Immature natural killer cell (primary cell): ENCODE results near the gene NSUN2. TPM values are rescaled to one million over a fixed set of nuclear protein-coding genes. Genes with fewer than 3 reads are reported as not detected.
"Not testable (repeated sequence)": the region's sequence is repeated elsewhere in the genome, so short reads cannot be mapped to it uniquely, and the experiment has no call there.

ENCODE experiments used
- DNase-seq, 3 donors: peaks; one replicate each; pipeline ENCODE4 v3.0.0; 2022; ENCODE audit warnings: mixed read lengths in 1 of 3
- H3K27ac Mint-ChIP-seq, 6 donors: one replicate each; pipeline ENCODE4 v1.8.0; 2020; ENCODE audit warnings: mixed read lengths in 6 of 6, mild to moderate bottlenecking in 5 of 6, inconsistent platforms in 4 of 6, moderate library complexity in 3 of 6
- H3K27me3 Mint-ChIP-seq, 3 donors: one replicate each; pipeline ENCODE4 v1.8.0; 2020 to 2021; ENCODE audit warnings: low read depth in 3 of 3, mild to moderate bottlenecking in 3 of 3, mixed read lengths in 3 of 3, moderate library complexity in 3 of 3, inconsistent platforms in 1 of 3
- H3K36me3 Mint-ChIP-seq, 3 donors: one replicate each; pipeline ENCODE4 v1.8.0; 2020; ENCODE audit warnings: mixed read lengths in 3 of 3, inconsistent platforms in 2 of 3, mild to moderate bottlenecking in 2 of 3
- H3K4me1 Mint-ChIP-seq, 2 donors: one replicate each; pipeline ENCODE4 v1.8.0; 2020; ENCODE audit warnings: inconsistent platforms in 2 of 2, mild to moderate bottlenecking in 2 of 2, mixed read lengths in 2 of 2, moderate library complexity in 1 of 2
- H3K4me3 Mint-ChIP-seq, 5 donors: one replicate each; pipeline ENCODE4 v1.8.0; 2020; ENCODE audit warnings: mild to moderate bottlenecking in 5 of 5, mixed read lengths in 5 of 5, inconsistent platforms in 3 of 5, moderate library complexity in 3 of 5
- H3K9me3 Mint-ChIP-seq, 6 donors: one replicate each; pipeline ENCODE4 v1.8.0; 2020; ENCODE audit warnings: mild to moderate bottlenecking in 6 of 6, mixed read lengths in 6 of 6, inconsistent platforms in 4 of 6, moderate library complexity in 3 of 6
- polyA plus RNA-seq, 3 donors: library from polyadenylated mRNA; unstranded; fragments of 300-500 nt; fragmentation: Illumina TruSeq; gene quantifications; one replicate each; pipeline ENCODE4 v1.2.3, GENCODE V29; 2021

NSUN2 gene
- polyA plus RNA-seq, 3 donors from 2014 or later = 21.0 to 53.7 (median 29.1) TPM

GRCh38 chr5:6581559-6582426 lies 51.1 kb downstream of the NSUN2 start:
- H3K9me3 Mint-ChIP-seq = no peaks in the 10 kb centered on the region
- no peaks in the 10 kb centered on the region for H3K36me3 Mint-ChIP-seq
- DNase-seq = no peak
- no peak overlapping the region for H3K4me3 Mint-ChIP-seq
- no peak overlapping the region for H3K27ac Mint-ChIP-seq
- peaks cover 1 to 5% of the 10 kb centered on the region in 2 donors for H3K4me1 Mint-ChIP-seq
- H3K27me3 Mint-ChIP-seq = peaks cover 7 to 41% (median 19%) of the 10 kb centered on the region in 3 donors

DNA sequence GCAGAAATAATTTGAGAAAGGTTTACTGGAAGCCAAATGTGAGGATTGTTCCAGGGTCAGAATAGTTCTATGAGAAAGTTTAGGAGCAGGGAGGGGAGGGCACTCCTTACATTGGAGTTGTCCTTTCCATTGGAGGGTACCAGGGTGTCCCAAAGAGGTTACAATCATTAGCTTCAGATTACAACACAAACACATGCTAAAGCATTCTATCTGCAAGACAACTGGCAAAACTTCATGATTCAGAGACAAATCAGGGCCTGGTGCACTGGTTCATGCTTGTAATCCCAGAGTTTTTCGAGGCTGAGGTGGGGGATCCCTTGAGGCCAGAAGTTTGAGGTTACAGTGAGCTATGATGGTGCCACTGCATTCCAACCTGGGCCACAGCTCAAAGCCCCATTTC lies 51.8 kb downstream of the NSUN2 start:
- Mint-ChIP-seq H3K36me3 (no peaks in the 10 kb centered on the region), H3K27me3 (peaks cover 4 to 37% (median 16%) of the 10 kb centered on the region in 3 donors), H3K27ac (no peak overlapping the region), H3K4me1 (peaks cover 1 to 5% of the 10 kb centered on the region in 2 donors), H3K9me3 (no peaks in the 10 kb centered on the region), H3K4me3 (peak overlapping the region in 1 of 5 donors; percentile 13)
- no peak for DNase-seq

DNA sequence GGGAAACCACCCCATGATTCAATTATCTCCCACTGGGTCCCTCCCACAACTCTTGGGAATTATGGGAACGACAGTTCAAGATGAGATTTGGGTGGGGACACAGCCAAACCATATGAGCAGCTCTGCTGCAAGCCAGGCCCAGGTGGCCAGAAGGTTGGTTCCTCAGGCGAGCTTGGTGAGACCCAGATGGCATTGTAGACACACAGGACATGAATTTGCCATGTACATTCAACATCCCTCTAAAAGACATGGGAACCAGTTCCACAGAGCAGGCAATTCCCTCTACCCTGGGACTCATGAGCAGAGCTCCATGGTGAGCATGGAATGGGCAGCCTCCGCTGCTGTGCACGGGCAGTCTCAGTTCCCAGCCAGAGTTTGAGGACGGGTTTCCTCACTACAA lies 53.3 kb downstream of the NSUN2 start:
- Mint-ChIP-seq H3K27me3 (peaks cover 3 to 28% (median 12%) of the 10 kb centered on the region in 3 donors), H3K36me3 (no peaks in the 10 kb centered on the region), H3K27ac (no peak overlapping the region), H3K9me3 (no peaks in the 10 kb centered on the region), H3K4me3 (no peak overlapping the region), H3K4me1 (peaks cover 1 to 5% of the 10 kb centered on the region in 2 donors)
- DNase-seq = no peak

DNA sequence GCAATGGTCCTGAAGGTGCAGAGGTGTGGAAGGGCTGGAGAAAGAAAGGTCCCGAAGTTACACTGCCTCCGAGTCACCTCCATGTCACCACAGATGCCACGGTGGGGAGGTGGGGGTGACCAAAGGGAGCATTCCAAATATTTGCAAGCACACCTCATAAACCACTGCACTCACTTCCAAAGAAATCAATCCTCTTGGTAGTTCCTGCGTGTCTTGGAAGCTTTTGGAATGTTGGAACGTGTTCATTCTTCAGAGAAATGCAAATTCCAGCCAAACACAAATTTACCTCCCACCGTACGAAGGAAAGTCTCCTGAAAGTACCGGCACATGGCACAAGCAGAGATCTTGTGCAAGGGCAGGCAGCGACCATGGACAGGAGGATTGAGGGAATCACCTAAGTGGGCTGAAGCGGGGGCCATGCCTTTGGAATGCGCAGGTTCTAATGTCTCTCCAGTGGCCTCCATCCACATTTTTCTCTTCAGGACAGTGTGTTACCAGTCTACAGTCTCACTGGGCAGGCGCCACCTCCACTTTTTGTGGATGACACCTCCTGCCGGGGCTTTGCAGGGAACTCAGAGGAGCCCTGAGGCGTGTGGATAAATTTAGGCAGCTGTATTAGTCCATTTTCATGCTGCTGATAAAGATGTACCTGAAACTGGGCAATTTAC lies 54.0 kb downstream of the NSUN2 start:
- no peak for DNase-seq
- no peak overlapping the region for H3K27ac Mint-ChIP-seq
- H3K4me3 Mint-ChIP-seq = no peak overlapping the region
- peaks cover 3 to 26% (median 7%) of the 10 kb centered on the region in 3 donors for H3K27me3 Mint-ChIP-seq
- H3K36me3 Mint-ChIP-seq = no peaks in the 10 kb centered on the region
- no peaks in the 10 kb centered on the region for H3K9me3 Mint-ChIP-seq
- H3K4me1 Mint-ChIP-seq = peaks cover 0 to 2% of the 10 kb centered on the region in 2 donors

GRCh38 chr5:6576861-6577501 lies 55.9 kb downstream of the NSUN2 start:
- Mint-ChIP-seq H3K4me3 (no peak overlapping the region), H3K9me3 (no peaks in the 10 kb centered on the region), H3K36me3 (no peaks in the 10 kb centered on the region), H3K4me1 (no peaks in the 10 kb centered on the region), H3K27ac (no peak overlapping the region), H3K27me3 (peaks cover 3 to 23% (median 7%) of the 10 kb centered on the region in 3 donors)
- no peak for DNase-seq

DNA sequence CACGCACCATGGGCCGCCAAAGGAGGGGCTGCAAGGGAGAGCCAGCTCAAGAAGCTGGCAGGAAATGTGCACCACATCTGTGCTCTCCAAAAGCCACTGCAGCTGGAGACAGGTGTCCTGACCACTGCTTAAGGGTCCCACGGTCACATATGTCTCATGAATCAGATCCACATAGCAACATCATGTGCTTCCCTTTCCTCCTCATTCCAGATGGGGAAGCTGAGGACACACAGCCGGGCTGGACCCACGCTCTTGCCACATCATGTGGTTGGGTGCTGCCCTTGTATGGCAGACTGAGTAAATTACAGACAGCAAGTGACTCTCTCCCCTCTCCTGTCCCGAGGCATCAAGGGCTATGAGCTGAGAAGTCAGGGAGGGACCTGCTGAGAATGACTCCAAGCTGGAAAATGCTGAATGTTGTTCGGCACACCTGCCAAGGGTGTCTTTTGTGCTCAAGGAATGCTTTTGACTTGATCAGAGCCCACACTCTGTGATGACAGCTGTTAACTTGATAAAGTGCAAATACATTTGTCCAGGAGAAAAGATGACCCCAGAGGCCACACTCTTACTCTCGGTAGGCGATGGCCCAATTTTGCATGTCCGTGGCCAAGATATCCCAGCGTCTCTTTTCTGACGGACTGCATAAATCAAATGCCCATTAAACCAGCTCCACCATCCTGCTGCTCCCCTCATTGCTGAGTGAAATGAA lies 58.2 kb downstream of the NSUN2 start:
- no peak for DNase-seq
- Mint-ChIP-seq H3K9me3 (no peaks in the 10 kb centered on the region), H3K4me3 (no peak overlapping the region), H3K27me3 (peaks cover 1 to 16% (median 3%) of the 10 kb centered on the region in 3 donors), H3K36me3 (no peaks in the 10 kb centered on the region), H3K4me1 (no peaks in the 10 kb centered on the region), H3K27ac (no peak overlapping the region)

DNA sequence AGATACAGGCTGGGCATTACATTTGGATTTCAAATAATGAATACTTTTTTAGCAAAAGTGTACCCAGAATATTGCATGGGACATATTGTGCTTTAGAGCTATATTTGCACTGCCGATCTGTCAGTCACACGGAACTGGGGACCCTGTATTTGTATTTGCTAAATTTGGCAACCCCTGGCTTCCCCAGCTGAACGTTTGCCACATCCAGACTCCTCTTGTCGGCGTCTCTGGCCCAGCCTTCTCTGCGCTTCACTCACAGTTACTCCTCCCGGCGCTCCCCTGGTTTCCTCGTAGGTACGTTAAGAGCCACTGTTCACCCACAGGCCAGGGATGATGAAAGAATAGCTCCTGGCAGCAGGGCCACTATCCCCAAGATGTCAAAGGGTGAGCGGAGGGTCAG lies 58.7 kb downstream of the NSUN2 start:
- Mint-ChIP-seq H3K36me3 (no peaks in the 10 kb centered on the region), H3K27me3 (peaks cover 1 to 11% (median 3%) of the 10 kb centered on the region in 3 donors), H3K4me1 (no peaks in the 10 kb centered on the region), H3K4me3 (no peak overlapping the region), H3K9me3 (no peaks in the 10 kb centered on the region), H3K27ac (no peak overlapping the region)
- no peak for DNase-seq

DNA sequence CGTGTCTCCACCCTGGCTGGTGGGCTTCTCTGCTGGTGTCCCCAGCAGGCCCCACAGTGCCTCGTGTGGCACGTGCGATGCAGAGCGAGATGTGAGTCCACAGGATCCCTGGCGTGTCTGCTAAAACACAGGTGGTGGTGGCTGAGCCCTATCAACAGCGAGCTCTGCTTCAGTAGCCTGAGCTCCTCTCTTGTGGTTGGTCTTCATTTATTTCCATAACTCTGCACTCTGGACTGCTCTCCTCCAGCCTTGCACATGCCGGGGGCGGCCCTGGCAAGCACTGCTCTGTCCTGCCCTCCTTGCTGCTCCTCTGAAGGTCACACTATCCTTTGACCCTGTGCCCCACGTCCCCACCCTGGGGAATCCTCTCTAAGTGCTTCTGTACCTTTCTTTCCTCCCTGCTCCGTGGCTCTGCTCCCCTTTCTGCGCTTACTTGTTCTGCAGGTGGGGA lies 59.2 kb downstream of the NSUN2 start:
- DNase-seq = no peak
- Mint-ChIP-seq H3K36me3 (no peaks in the 10 kb centered on the region), H3K27me3 (peaks cover 1 to 10% (median 3%) of the 10 kb centered on the region in 3 donors), H3K4me1 (no peaks in the 10 kb centered on the region), H3K4me3 (no peak overlapping the region), H3K27ac (no peak overlapping the region), H3K9me3 (no peaks in the 10 kb centered on the region)

GRCh38 chr5:6572825-6573380 lies 59.9 kb downstream of the NSUN2 start:
- Mint-ChIP-seq H3K4me3 (no peak overlapping the region), H3K4me1 (no peaks in the 10 kb centered on the region), H3K36me3 (no peaks in the 10 kb centered on the region), H3K27me3 (peaks cover 0 to 11% (median 1%) of the 10 kb centered on the region in 3 donors), H3K9me3 (no peaks in the 10 kb centered on the region), H3K27ac (no peak overlapping the region)
- no peak for DNase-seq

DNA sequence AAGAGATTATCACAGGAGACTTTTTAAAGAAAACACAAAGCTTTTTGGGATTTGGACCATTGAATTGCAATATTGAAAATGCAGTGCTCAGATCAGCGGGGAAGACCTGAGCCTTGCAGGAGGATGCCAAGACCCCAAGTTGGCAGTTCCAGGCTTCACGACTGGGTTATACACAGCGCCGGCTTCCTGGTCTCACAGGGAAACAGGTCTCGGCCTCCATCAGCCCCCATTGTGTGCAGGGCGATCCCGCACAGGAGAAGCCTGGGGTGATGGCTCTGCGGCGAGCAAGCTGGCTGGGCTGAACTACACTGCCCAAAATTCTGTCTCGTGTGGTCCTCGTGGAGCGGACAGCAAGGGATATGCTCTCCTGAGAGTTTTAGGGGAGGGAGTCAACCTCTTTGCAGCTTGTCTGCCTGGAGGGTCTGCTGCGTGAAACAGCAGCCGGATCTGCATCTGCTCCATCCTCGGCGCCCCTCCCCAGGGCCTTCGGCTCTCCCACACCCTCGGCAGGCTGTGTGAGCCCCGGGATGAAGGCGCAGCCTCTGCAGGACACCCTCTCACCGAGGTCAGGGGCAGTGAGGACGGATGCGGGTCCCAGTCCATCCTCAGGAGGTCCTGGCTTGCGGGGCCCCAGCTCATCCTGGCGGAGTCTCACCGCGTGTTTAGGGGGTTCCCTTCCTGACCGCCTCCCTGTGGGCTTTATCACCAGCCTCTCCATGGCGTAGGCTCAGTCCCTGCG lies 60.6 kb downstream of the NSUN2 start:
- no peak for DNase-seq
- peaks cover 0 to 8% (median 1%) of the 10 kb centered on the region in 3 donors for H3K27me3 Mint-ChIP-seq
- no peak overlapping the region for H3K27ac Mint-ChIP-seq
- no peaks in the 10 kb centered on the region for H3K4me1 Mint-ChIP-seq
- H3K9me3 Mint-ChIP-seq = no peaks in the 10 kb centered on the region
- no peak overlapping the region for H3K4me3 Mint-ChIP-seq
- H3K36me3 Mint-ChIP-seq = no peaks in the 10 kb centered on the region

GRCh38 chr5:6571607-6572006 lies 61.2 kb downstream of the NSUN2 start:
- not testable (repeated sequence) for H3K9me3 Mint-ChIP-seq, H3K4me1 Mint-ChIP-seq, H3K4me3 Mint-ChIP-seq, H3K36me3 Mint-ChIP-seq, DNase-seq, H3K27ac Mint-ChIP-seq, H3K27me3 Mint-ChIP-seq

GRCh38 chr5:6570530-6570929 lies 62.3 kb downstream of the NSUN2 start:
- no peak for DNase-seq
- Mint-ChIP-seq H3K27ac (no peak overlapping the region), H3K9me3 (no peaks in the 10 kb centered on the region), H3K36me3 (no peaks in the 10 kb centered on the region), H3K4me1 (no peaks in the 10 kb centered on the region), H3K27me3 (peaks cover 1 to 10% (median 2%) of the 10 kb centered on the region in 3 donors), H3K4me3 (no peak overlapping the region)

- no peaks in the 10 kb centered on the region for H3K36me3 Mint-ChIP-seq
- no peaks in the 10 kb centered on the region for H3K4me1 Mint-ChIP-seq
- no peak overlapping the region for H3K4me3 Mint-ChIP-seq
- no peaks in the 10 kb centered on the region for H3K9me3 Mint-ChIP-seq
- peaks cover 1 to 11% (median 2%) of the 10 kb centered on the region in 3 donors for H3K27me3 Mint-ChIP-seq
- no peak for DNase-seq
- no peak overlapping the region for H3K27ac Mint-ChIP-seq
Measured at GRCh38 chr5:6568889-6569288, 64.0 kb downstream of the NSUN2 start.
